Measurements from ENCODE around the gene GALNT7. TPM values are rescaled to one million over a fixed set of nuclear protein-coding genes. Genes with fewer than 3 reads are reported as not detected.

Gene GALNT7
- total RNA-seq, 2 experiments from 2014 or later, result 18.3 to 19.5 TPM

- ChIA-PET POLR2A (no interaction called here), CTCF (no interaction called here)
These were observed 7.3 kb upstream of the GALNT7 start for GRCh38 chr4:173161311-173161710.

- CTCF ChIA-PET, result no interaction called here
- POLR2A ChIA-PET, result no interaction called here
These were observed 2.9 kb upstream of the GALNT7 start for GRCh38 chr4:173165706-173166105.

- ChIA-PET POLR2A (no interaction called here), CTCF (no interaction called here)
These were observed 2.1 kb upstream of the GALNT7 start for GRCh38 chr4:173166491-173166890.

GRCh38 chr4:173167758-173168395 is 734 bp upstream of the GALNT7 start:
- ChIA-PET POLR2A (interaction anchor here (0.6 to 1.3 kb wide), 3 partner anchors 76 to 202 kb away, joined by 3 to 9 read pairs (median 5); partner anchors contain the start of genes HMGB2 and SAP30), CTCF (no interaction called here)

GRCh38 chr4:173169178-173169427 is 492 bp downstream of the GALNT7 start:
- ChIA-PET POLR2A (interaction anchor here (0.6 to 1.3 kb wide), 2 partner anchors 14 to 201 kb away, joined by 3 to 9 read pairs; partner anchors contain the start of gene SAP30), CTCF (no interaction called here)

- ChIA-PET CTCF (no interaction called here), POLR2A (interaction anchor here (0.6 to 0.9 kb wide), 2 partner anchors 14 to 24 kb away, joined by 3 read pairs; no protein-coding TSS in a partner anchor)
These were observed 994 bp downstream of the GALNT7 start for GRCh38 chr4:173169428-173170181.

GRCh38 chr4:173170182-173170778 is 1.7 kb downstream of the GALNT7 start:
- POLR2A ChIA-PET, result interaction anchor here (0.9 kb wide), 2 partner anchors 23 to 200 kb away, joined by 3 read pairs; partner anchors contain the start of gene SAP30
- CTCF ChIA-PET, result interaction anchor here (0.6 kb wide), 1 partner anchor 157 kb away, joined by 3 read pairs; no protein-coding TSS in a partner anchor

GRCh38 chr4:173171098-173171497 is 2.5 kb downstream of the GALNT7 start:
- ChIA-PET POLR2A (interaction anchor here (0.9 kb wide), 2 partner anchors 22 to 199 kb away, joined by 3 read pairs; partner anchors contain the start of gene SAP30), CTCF (interaction anchor here (0.6 kb wide), 1 partner anchor 157 kb away, joined by 3 read pairs; no protein-coding TSS in a partner anchor)

- POLR2A ChIA-PET, result no interaction called here
- CTCF ChIA-PET, result no interaction called here
These were observed 3.4 kb downstream of the GALNT7 start for GRCh38 chr4:173171987-173172386.

- ChIA-PET CTCF (no interaction called here), POLR2A (no interaction called here)
These were observed 5.6 kb downstream of the GALNT7 start for GRCh38 chr4:173174184-173174583.

- ChIA-PET CTCF (interaction anchor here (0.7 kb wide), 1 partner anchor 60 kb away, joined by 3 read pairs; no protein-coding TSS in a partner anchor), POLR2A (no interaction called here)
These were observed 6.0 kb downstream of the GALNT7 start for GRCh38 chr4:173174594-173175012.

- POLR2A ChIA-PET, result no interaction called here
- CTCF ChIA-PET, result no interaction called here
These were observed 7.4 kb downstream of the GALNT7 start for GRCh38 chr4:173176010-173176409.

- ChIA-PET CTCF (no interaction called here), POLR2A (no interaction called here)
These were observed 8.6 kb downstream of the GALNT7 start for GRCh38 chr4:173177232-173177631.

GRCh38 chr4:173178144-173178543 is 9.5 kb downstream of the GALNT7 start:
- POLR2A ChIA-PET, result no interaction called here
- CTCF ChIA-PET, result no interaction called here

GRCh38 chr4:173181848-173182247 is 13.2 kb downstream of the GALNT7 start:
- CTCF ChIA-PET, result no interaction called here

GRCh38 chr4:173182403-173182802 is 13.8 kb downstream of the GALNT7 start:
- ChIA-PET POLR2A (no interaction called here), CTCF (no interaction called here)

More at GRCh38 chr4:173181848-173182247, 13.2 kb downstream of the GALNT7 start:
- POLR2A ChIA-PET, result no interaction called here

- ChIA-PET CTCF (interaction anchor here (0.7 kb wide), 1 partner anchor 311 kb away, joined by 3 read pairs; no protein-coding TSS in a partner anchor), POLR2A (interaction anchor here (0.5 kb wide), 1 partner anchor 15 kb away, joined by 3 read pairs; no protein-coding TSS in a partner anchor)
These were observed 15.1 kb downstream of the GALNT7 start for GRCh38 chr4:173183659-173184247.

GRCh38 chr4:173185847-173186510 is 17.4 kb downstream of the GALNT7 start:
- ChIA-PET CTCF (no interaction called here), POLR2A (no interaction called here)

- CTCF ChIA-PET, result no interaction called here
- POLR2A ChIA-PET, result no interaction called here
These were observed 19.1 kb downstream of the GALNT7 start for GRCh38 chr4:173187732-173188131.

- POLR2A ChIA-PET, result no interaction called here
- CTCF ChIA-PET, result no interaction called here
These were observed 20.0 kb downstream of the GALNT7 start for GRCh38 chr4:173188648-173189047.

Measured in activated CD8-positive, alpha-beta memory T cell treated with anti-CD3 and anti-CD28 coated beads for 36 hours (primary cell).